OCI-LY7 (cell line): Measurements from ENCODE around the gene NXPE4. TPM values are rescaled to one million over a fixed set of nuclear protein-coding genes. Genes with fewer than 3 reads are reported as not detected.

ENCODE experiments used
- BruUV-seq: library from RNA; stranded (reverse); fragments of 400-500 nt; replicated peaks from 2 replicates; lab custom pipeline; 2021; lab: Mats Ljungman, UMichigan
- CTCF ChIA-PET: fragments of 300-600 bp; sonication (Branson Sonifier 250); formaldehyde crosslinking; loops from one replicate; lab custom pipeline; 2022; ENCODE audit warnings: antibody characterized with exemption; ENCODE audit not compliant: unreplicated experiment; lab: Charles Lee
- POLR2A ChIA-PET: fragments of 300-600 bp; sonication (Branson Sonifier 250); formaldehyde crosslinking; loops from one replicate; lab custom pipeline; 2022; ENCODE audit warnings: antibody characterized with exemption; lab: Charles Lee
- DNase-seq: peaks from one replicate; pipeline ENCODE4 v3.0.0-alpha.2; 2015; ENCODE audit warnings: low spot score
- H2AFZ ChIP-seq: fragments of 200-600 bp; sonication (generic), shearing (Covaris generic); 2 replicates; pipeline ENCODE4 v1.6.1; 2014; ENCODE audit warnings: mild to moderate bottlenecking, antibody characterized with exemption, low read length, moderate library complexity
- H3K27ac ChIP-seq: fragments of 200-600 bp; sonication (generic); 2 replicates; pipeline ENCODE4 v1.5.1; 2014; ENCODE audit warnings: mixed run types, low read depth, mild to moderate bottlenecking, moderate library complexity, low read length, inconsistent platforms; ENCODE audit not compliant: poor library complexity, severe bottlenecking
- H3K36me3 ChIP-seq: fragments of 200-600 bp; sonication (generic); 2 replicates; pipeline ENCODE4 v1.6.1; 2014; ENCODE audit warnings: mild to moderate bottlenecking, antibody characterized with exemption, low read length, moderate library complexity, mixed read lengths; ENCODE audit not compliant: insufficient read depth
- H3K4me1 ChIP-seq: fragments of 200-600 bp; sonication (generic); 2 replicates; pipeline ENCODE4 v1.5.1; 2014; ENCODE audit warnings: mild to moderate bottlenecking, low read length; ENCODE audit not compliant: insufficient read depth, poor library complexity, severe bottlenecking
- H3K4me2 ChIP-seq: fragments of 200-600 bp; sonication (generic); 2 replicates; pipeline ENCODE4 v1.6.1; 2014; ENCODE audit warnings: mild to moderate bottlenecking, low read length
- H3K4me3 ChIP-seq: fragments of 200-600 bp; sonication (generic); 2 replicates; pipeline ENCODE4 v1.5.1; 2014; ENCODE audit warnings: mild to moderate bottlenecking, low read depth, low read length; ENCODE audit not compliant: poor library complexity, severe bottlenecking
- H3K79me2 ChIP-seq: fragments of 200-600 bp; sonication (generic); 2 replicates; pipeline ENCODE4 v1.6.1; 2016; ENCODE audit warnings: low read depth, mild to moderate bottlenecking, low read length, moderate library complexity, mixed read lengths; ENCODE audit not compliant: insufficient read depth
- H3K9me2 ChIP-seq: fragments of 200-600 bp; sonication (generic); 2 replicates; pipeline ENCODE4 v1.6.1; 2016; ENCODE audit warnings: mild to moderate bottlenecking, low read length, mixed read lengths; ENCODE audit not compliant: insufficient read depth
- H3K9me3 ChIP-seq: fragments of 200-600 bp; sonication (generic); 2 replicates; pipeline ENCODE4 v1.6.1; 2014; ENCODE audit warnings: mild to moderate bottlenecking, mixed run types, low read length, mixed read lengths
- H4K20me1 ChIP-seq: fragments of 200-600 bp; sonication (generic); 2 replicates; pipeline ENCODE4 v1.6.1; 2014; ENCODE audit warnings: mild to moderate bottlenecking, antibody characterized with exemption, low read length, moderate library complexity, mixed read lengths; ENCODE audit not compliant: insufficient read depth
- EZH2phosphoT487 ChIP-seq: fragments of 200-600 bp; sonication (generic); IDR thresholded peaks from 2 replicates; pipeline ENCODE4 v1.6.1; 2018; ENCODE audit warnings: low read depth, borderline replicate concordance, mild to moderate bottlenecking, mixed run types, antibody characterized with exemption, low read length, moderate library complexity, mixed read lengths
- intact Hi-C: fragments of 100-400 bp; cut with micrococcal nuclease; formaldehyde crosslinking; loops from one replicate; pipeline ENCODE4 v1.10.0; 2022; ENCODE audit not compliant: unreplicated experiment
- total RNA-seq, 2 experiments: library from RNA; depleted of rRNA in 1 of 2; stranded (reverse); fragments of >200 nt in 1 of 2; shearing (Covaris generic) in 1 of 2; gene quantifications; 2 replicates each; pipeline ENCODE4 v1.2.3, GENCODE V29; 2014 to 2022
- TF ChIP-seq, protein P1 (sequence below): fragments of 200-600 bp; sonication (generic); conservative IDR thresholded peaks from 2 replicates; pipeline ENCODE4 v1.5.1; 2014; ENCODE audit warnings: mild to moderate bottlenecking, antibody characterized with exemption, low read length, moderate library complexity, mixed read lengths

Gene NXPE4
- total RNA-seq, 2 experiments from 2014 or later = not detected

DNA sequence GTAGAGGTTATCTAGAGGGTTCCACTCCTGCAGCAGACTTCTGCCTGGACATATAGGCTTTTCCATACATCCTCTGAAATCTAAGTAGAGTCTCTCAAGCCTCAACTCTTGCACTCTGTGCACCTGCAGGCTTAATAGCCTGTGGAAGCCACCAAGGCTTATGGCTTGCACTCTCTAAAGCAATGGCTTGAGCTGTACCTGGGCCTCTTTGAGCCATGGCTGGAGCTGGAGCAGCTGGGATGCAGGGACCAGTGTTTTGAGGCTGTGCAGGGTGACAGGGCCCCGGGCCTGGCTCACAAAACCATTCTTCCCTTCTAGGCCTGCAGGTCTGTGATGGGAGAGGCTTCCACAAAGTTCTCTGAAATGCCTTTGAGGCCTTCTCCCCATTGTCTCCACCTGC lies 2.9 kb upstream of the NXPE4 start:
- CTCF ChIA-PET = no interaction called here
- H4K20me1 ChIP-seq = no peaks in the 10 kb centered on the region
- no peaks in the 10 kb centered on the region for H3K36me3 ChIP-seq
- no peaks in the 10 kb centered on the region for H3K4me1 ChIP-seq
- no peak overlapping the region for H2AFZ ChIP-seq
- POLR2A ChIA-PET = no interaction called here
- no TSS peak for BruUV-seq
- H3K9me3 ChIP-seq = peaks cover 5% of the 10 kb centered on the region; the same call in 1 of the 2 replicates
- no peak for DNase-seq
- H3K4me2 ChIP-seq = no peak overlapping the region
- no peak for TF ChIP-seq EZH2phosphoT487
- TF ChIP-seq, protein P1, sequence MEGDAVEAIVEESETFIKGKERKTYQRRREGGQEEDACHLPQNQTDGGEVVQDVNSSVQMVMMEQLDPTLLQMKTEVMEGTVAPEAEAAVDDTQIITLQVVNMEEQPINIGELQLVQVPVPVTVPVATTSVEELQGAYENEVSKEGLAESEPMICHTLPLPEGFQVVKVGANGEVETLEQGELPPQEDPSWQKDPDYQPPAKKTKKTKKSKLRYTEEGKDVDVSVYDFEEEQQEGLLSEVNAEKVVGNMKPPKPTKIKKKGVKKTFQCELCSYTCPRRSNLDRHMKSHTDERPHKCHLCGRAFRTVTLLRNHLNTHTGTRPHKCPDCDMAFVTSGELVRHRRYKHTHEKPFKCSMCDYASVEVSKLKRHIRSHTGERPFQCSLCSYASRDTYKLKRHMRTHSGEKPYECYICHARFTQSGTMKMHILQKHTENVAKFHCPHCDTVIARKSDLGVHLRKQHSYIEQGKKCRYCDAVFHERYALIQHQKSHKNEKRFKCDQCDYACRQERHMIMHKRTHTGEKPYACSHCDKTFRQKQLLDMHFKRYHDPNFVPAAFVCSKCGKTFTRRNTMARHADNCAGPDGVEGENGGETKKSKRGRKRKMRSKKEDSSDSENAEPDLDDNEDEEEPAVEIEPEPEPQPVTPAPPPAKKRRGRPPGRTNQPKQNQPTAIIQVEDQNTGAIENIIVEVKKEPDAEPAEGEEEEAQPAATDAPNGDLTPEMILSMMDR = no peak
- H3K79me2 ChIP-seq = no peaks in the 10 kb centered on the region
- H3K4me3 ChIP-seq = no peak overlapping the region
- intact Hi-C loops = no loop called here
- no peaks in the 10 kb centered on the region for H3K9me2 ChIP-seq
- H3K27ac ChIP-seq = no peak overlapping the region

DNA sequence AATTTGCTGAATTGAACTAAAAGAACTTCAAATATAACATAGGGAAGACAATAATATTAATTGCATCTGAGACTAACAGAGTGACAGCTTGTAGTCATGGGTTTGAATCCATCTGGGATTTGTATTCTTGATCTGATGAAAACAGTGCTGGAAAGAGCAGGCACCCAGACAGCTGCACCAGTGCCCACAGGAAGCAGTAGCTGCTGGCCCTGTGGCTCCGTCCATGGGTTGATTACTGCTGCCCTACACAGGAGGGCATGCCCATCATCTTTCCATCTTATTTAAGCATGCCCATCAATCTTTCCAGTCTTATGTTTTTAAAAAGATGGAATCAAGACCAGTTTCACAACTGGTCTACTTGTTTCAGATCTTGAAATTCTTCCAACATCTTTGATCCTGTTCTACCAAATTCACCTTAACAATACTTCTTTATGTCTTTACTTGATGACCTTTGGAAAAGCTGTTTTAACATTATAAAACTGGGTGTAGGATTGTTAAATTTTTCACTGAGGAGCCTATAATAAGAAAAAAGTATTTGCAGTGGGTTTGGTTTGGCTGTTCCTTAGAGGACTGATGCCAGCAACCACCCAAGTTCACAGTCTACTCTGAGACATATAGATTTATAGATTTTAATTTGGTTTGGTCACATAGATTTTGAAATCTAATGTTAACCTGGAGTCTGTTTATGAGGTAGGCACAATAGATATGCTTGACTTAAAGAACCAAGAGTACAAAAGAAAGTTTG lies 761 bp upstream of the NXPE4 start:
- intact Hi-C loops = no loop called here
- POLR2A ChIA-PET = no interaction called here
- Histone ChIP-seq H3K36me3 (no peaks in the 10 kb centered on the region), H3K4me2 (no peak overlapping the region), H3K9me3 (no peaks in the 10 kb centered on the region), H3K79me2 (no peaks in the 10 kb centered on the region), H3K4me3 (no peak overlapping the region), H3K9me2 (no peaks in the 10 kb centered on the region), H4K20me1 (no peaks in the 10 kb centered on the region), H2AFZ (no peak overlapping the region), H3K4me1 (no peaks in the 10 kb centered on the region), H3K27ac (no peak overlapping the region)
- no peak for DNase-seq
- CTCF ChIA-PET = no interaction called here
- no TSS peak for BruUV-seq
- TF ChIP-seq EZH2phosphoT487 = no peak
- TF ChIP-seq, protein P1 = no peak

DNA sequence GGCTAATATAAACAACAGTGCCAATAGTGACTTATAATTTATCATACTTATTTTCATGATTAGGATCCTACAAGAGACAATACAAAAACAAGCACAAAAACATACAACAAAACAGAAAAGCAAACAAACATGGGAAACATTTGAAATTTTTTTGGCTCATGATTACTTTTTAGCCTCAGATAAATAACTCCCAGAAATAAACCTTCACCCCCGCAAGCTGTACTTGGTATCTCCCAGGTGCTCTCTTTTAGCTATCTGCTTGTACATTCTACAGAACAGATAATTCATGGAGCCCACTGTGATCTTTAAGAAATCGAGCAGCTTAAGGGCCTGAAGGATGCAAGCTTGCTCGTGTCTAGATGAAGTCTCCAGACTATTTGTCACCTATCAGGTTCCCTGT lies 883 bp downstream of the NXPE4 start:
- intact Hi-C loops = no loop called here
- CTCF ChIA-PET = no interaction called here

More for the DNA sequence above, 883 bp downstream of the NXPE4 start:
- Histone ChIP-seq H3K9me3 (no peaks in the 10 kb centered on the region), H3K9me2 (no peaks in the 10 kb centered on the region), H3K4me1 (no peaks in the 10 kb centered on the region), H3K27ac (no peak overlapping the region), H2AFZ (no peak overlapping the region), H4K20me1 (no peaks in the 10 kb centered on the region), H3K4me2 (no peak overlapping the region), H3K4me3 (no peak overlapping the region), H3K79me2 (no peaks in the 10 kb centered on the region), H3K36me3 (no peaks in the 10 kb centered on the region)
- no TSS peak for BruUV-seq
- no peak for DNase-seq
- no peak for TF ChIP-seq EZH2phosphoT487
- TF ChIP-seq, protein P1 = no peak
- POLR2A ChIA-PET = interaction anchor here (0.7 kb wide), 1 partner anchor 9 kb away, joined by 4 read pairs; no protein-coding TSS in a partner anchor
